GM10266 (cell line): Measurements from ENCODE around the gene SH3TC2.

Source experiments
- DNase-seq: peaks from one replicate; pipeline ENCODE4 v3.0.0; 2012; ENCODE audit errors: extremely low spot score
- CTCF ChIP-seq: IDR thresholded peaks from 2 replicates; pipeline ENCODE4 v1.5.1; 2012; ENCODE audit warnings: mild to moderate bottlenecking, low read depth; ENCODE audit not compliant: control insufficient read depth, insufficient read depth; ENCODE audit errors: missing control alignments

Gene SH3TC2

GRCh38 chr5:149063017-149063687, at the start of gene SH3TC2:
Gene SH3TC2 (minus strand): TSS chr5:149063062. CDS start chr5:149063022, 40 bp downstream.
- no peak for DNase-seq
- no peak for TF ChIP-seq CTCF

GRCh38 chr5:149110406-149110805, 47.5 kb upstream of the SH3TC2 start:
- DNase-seq, result no peak
- TF ChIP-seq CTCF, result no peak

GRCh38 chr5:149108651-149109280, 45.9 kb upstream of the SH3TC2 start:
- no peak for TF ChIP-seq CTCF
- no peak for DNase-seq

- no peak for TF ChIP-seq CTCF
- DNase-seq, result no peak
Observed at GRCh38 chr5:149100331-149100730, 37.5 kb upstream of the SH3TC2 start.

GRCh38 chr5:149099920-149100319, 37.1 kb upstream of the SH3TC2 start:
- DNase-seq, result no peak
- TF ChIP-seq CTCF, result no peak

GRCh38 chr5:149094996-149095395, 32.1 kb upstream of the SH3TC2 start:
- TF ChIP-seq CTCF, result no peak
- no peak for DNase-seq

- TF ChIP-seq CTCF, result no peak
- DNase-seq, result no peak
Observed at GRCh38 chr5:149093625-149094024, 30.8 kb upstream of the SH3TC2 start.
